OCI-M2 (cell line): ENCODE results near the gene CRYBB2.
"Not testable (repeated sequence)": the region's sequence is repeated elsewhere in the genome, so short reads cannot be mapped to it uniquely, and the experiment has no call there.

ENCODE experiments used
- DNase-seq: peaks from one replicate; lab custom pipeline; 2025; ENCODE audit not compliant: unreplicated experiment; lab: John Stamatoyannopoulos, UW

The CRYBB2 gene

GRCh38 chr22:25199731-25200520, 19.5 kb upstream of the CRYBB2 start, which contains the start of gene CRYBB3:
Gene CRYBB3, plus strand, starts transcription at chr22:25199858. Its CDS starts 1,539 bp downstream, at chr22:25201397.
- DNase-seq: no peak

- no peak for DNase-seq
Observed at GRCh38 chr22:25200967-25201366, 18.5 kb upstream of the CRYBB2 start.

DNA sequence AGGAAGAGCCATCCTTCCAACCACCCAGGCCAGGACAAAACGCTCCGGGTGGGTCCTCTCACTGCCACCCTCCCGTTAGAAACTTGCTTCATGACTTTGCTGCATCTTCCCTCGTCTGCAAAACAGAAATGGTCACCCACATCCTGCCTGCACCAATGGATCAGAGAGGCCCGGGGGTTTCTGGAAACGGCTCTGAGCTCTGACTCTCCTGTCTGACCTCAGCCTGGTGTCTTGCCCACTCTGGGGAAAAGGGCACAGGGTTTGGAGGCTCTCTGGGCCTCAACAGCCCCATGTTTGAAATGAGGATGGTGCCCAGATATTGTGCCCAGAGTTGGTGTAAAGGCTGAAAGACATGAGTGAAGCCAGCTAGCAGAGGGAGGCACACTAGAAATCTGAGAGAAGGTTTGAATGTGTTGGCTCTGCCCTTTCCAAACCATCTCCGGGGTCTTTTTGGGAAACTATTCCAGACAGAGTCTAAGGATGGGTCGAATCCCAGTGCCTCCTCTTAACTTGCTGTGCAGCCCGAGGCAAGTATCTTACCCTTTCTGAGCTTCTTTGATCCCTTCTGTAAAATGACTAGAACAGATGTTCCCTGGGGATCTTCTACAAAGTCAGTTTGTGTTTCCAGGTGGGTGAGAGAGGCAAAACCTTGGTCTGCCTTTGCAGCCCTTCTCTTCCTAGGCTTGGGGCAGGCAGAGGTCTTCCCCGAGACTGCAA, 17.7 kb upstream of the CRYBB2 start:
- DNase-seq: no peak

DNA sequence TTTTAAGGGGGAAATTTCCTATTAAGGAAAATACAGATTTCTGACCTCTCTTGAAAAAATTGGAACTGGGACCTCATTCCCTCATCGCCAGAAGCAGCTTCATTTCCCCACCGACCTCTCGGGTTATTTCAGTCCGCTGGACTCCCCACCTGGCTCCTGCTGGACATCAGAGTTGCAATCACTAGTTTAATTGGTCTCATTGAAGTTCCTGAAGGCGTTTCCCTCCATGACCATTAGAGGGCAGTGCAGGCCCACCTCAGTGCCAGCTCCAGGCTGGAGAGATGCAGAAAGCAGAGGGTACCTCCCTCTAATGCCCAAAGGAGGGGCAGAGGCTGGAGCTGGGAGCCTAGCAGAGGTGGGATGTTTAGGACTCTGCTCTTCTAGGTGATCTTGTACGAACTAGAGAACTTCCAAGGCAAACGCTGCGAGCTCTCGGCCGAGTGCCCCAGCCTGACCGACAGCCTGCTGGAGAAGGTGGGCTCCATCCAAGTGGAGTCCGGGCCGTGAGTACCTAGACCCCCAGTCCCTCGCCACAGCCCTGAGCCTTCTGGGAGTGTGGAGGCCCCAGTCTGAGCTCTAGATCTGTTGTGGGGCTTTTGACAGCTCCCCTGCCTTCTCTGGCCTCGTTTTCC, 17.0 kb upstream of the CRYBB2 start:
- DNase-seq: no peak

GRCh38 chr22:25203082-25203481, 16.4 kb upstream of the CRYBB2 start:
- DNase-seq: no peak

- not testable (repeated sequence) for DNase-seq
Observed at GRCh38 chr22:25204547-25204946, 14.9 kb upstream of the CRYBB2 start.

GRCh38 chr22:25205847-25206246, 13.6 kb upstream of the CRYBB2 start:
- DNase-seq: no peak

DNA sequence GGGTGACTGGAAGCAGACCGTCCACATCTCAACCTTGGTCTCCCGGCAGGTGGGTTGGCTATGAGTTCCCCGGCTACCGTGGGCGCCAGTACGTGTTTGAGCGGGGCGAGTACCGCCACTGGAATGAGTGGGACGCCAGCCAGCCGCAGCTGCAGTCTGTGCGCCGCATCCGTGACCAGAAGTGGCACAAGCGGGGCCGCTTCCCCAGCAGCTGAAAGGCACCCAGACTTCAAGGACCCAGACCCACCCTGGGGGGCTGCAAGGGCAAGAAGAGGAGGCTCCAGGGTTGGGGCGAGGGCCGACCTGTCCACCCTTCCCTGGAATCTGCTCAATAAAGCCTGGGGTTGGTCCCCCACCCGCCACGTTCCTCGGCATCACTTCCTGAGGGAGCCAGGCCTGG, 12.4 kb upstream of the CRYBB2 start:
- no peak for DNase-seq

DNA sequence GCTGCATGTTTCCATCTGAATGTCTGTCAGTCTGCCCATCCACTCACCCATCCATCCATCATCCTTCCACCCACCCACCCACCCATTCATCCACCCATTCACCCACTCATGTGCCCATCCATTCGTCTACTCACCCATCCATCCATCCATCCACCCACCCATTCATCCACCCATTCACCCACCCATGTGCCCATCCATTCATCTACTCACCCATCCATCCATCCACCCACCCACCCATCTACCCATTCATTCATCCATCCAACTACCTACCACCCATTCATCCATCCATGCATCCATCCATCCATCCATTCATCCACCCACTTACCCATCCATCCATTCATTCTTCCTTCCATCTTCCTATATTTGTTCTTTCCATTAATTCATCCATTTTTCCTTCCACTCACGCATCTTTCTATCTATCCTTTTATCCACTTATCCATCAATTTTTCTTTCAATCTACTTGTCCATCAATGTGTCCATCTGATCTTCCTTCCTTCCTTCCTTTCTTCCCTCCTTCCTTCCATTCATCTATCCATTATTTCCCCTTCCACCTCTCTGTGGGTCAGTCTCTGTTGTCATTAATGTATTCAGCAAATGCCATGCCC, 11.8 kb upstream of the CRYBB2 start:
- no peak for DNase-seq

- no peak for DNase-seq
Observed at GRCh38 chr22:25208328-25208727, 11.1 kb upstream of the CRYBB2 start.

- DNase-seq: no peak
Observed at GRCh38 chr22:25208743-25209505, 10.5 kb upstream of the CRYBB2 start.

GRCh38 chr22:25210793-25211192, 8.6 kb upstream of the CRYBB2 start:
- no peak for DNase-seq

DNA sequence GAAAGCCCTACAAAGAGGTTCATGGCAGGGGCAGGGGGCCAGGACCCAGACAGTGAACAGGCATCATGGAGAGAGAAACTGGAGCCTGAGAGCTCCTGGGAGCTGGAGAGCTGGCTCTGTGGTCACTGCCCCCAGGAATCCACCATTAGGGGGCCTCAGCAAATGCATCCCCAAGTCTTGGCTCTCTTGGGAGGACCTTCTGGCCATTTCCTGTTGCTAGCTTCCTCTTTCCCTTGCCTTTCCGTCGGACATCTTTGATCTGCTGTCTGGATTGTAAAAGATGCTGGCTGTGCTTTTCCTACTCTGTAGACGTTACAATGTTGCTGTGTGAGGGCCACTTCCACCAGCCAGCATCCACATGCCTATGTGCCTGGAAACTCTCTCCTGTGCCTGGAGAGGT, 7.1 kb upstream of the CRYBB2 start:
- no peak for DNase-seq

DNA sequence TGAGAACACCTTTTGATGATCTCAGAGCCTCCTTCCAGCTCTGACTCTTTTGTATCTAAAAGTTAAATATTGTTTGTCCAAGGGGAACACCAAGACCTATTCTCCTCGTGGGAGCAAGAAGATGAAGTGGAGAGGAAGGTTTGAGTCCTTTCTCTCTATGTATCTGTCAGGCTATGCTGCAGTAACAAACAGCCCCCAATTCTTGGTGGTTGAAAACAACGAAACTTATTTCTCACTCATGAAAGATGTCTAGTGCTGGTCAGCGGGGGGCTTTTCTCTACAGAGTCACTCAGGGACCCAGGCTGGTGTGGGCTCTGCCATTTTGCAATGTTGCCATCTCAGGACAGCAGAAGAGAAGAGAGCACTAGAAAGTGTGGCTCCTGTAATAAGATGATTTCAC, 6.2 kb upstream of the CRYBB2 start:
- no peak for DNase-seq

DNA sequence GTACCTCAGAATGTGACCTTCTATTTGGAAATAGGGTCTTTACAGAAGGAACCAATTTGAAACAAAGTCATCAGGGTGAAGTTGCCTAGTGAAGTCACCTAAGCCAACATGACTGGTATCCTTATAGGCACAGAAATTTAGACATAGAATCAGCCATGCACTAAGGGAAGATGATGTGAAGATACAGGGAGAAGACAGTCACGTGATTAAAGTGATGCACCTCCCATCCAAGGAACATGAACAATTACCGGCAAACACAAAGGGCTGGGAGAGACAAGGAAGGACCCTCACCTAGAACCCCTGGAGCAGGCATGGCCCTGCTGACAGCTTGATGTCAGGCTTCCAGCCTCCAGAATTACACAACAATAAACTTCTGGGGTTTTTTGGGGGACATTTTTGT, 3.2 kb upstream of the CRYBB2 start:
- DNase-seq: no peak

DNA sequence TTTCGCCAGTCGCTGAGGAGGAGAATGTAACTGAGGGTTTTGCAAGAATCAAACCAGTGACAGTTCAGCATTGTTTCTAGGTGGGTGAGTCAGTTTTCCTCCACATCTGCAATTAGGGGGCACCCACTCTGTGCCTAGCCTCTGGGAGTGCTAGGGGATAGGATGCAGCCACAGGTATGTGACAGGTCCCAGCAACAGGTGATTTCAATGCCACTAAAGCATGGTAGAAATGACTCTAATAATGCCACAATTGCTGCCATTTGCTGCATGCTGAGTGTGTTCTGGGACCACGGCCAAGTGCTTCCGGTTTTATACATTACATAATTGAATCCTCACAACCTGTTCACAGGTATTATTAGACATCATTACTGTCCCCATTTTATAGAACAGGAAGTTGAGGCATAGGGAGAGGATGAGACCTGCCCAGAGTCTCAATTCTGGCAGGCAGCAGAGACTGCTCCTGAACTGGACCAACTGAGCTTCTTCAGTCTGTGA, 556 bp downstream of the CRYBB2 start:
- DNase-seq: no peak

- no peak for DNase-seq
Observed at GRCh38 chr22:25221790-25222189, 2.4 kb downstream of the CRYBB2 start.

DNA sequence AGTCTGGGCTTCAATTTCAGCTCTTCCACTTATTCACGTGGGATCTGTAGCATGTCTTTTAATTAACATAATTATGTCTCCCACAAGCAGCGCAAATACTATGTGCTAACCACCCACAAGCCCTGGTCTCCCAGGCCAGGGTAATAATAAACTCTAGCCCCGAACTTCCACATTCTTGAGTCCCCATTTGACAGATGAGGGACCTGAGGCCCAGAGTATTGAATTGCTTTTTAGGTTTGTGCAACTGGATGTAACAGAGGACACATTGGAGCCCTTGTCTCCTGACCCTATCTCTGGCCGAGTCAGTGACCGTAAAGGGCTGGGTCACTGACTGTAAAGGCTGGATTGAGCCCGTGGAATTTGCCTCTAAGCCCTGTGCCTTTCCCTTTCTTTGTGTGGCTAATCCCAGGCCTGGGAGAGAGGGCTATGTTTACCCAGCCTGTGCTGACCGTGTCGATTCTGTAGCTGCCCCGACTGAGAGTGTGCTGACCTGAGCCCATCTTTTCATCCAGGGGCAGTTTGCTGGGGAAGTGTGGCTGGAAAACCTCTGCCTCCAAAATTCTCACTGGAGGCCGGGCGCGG, 3.9 kb downstream of the CRYBB2 start:
- DNase-seq: no peak

DNA sequence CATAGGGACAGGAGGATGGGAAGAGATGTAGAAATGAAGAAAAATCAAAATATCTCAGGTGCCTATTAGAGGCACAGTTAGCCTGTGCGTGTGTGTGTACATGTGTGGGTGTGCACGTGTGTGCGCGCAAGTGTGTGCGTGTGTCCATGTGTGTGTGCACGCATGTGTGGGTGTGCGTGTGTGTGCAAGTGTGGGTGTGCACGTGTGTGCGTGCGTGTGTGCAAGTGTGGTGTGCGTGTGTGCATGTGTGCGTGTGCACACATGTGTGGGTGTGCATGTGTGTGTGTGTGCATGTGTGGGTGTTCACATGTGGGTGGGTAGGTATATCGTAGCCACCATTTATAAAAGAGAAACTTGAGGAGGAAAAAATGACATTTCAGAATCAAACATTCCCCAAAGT, 9.4 kb downstream of the CRYBB2 start:
- DNase-seq: no peak

- not testable (repeated sequence) for DNase-seq
Observed at GRCh38 chr22:25230760-25231159, 11.3 kb downstream of the CRYBB2 start.
